Tibial artery (tissue), 4 donors: ENCODE measurements around the gene NUCKS1.

Experiments used
- DNase-seq, 2 donors: peaks; one replicate each; pipeline ENCODE4 v3.0.0-alpha.2; 2019
- H3K27ac ChIP-seq, 2 donors: fragments of 200-600 bp; sonication (generic) in 1 of 2; 1 replicate in 1 of 2; 2 replicates in 1 of 2; pipeline ENCODE4 v1.5.1; 2018 to 2019; ENCODE audit warnings: mild to moderate bottlenecking in 1 of 2
- H3K27me3 ChIP-seq, 2 donors: fragments of 200-600 bp; sonication (generic) in 1 of 2; one replicate each; pipeline versions ENCODE4 v1.5.1 to v1.6.0; 2016 to 2019
- H3K36me3 ChIP-seq, 3 donors: fragments of 200-600 bp; sonication (generic) in 2 of 3; one replicate each; pipeline ENCODE4 v1.5.1; 2016 to 2019; ENCODE audit warnings: mild to moderate bottlenecking in 2 of 3
- H3K4me1 ChIP-seq, 4 donors: fragments of 200-600 bp; sonication (generic) in 2 of 4; 1 replicate in 3 of 4; 2 replicates in 1 of 4; pipeline ENCODE4 v1.5.1; 2016 to 2019
- H3K4me3 ChIP-seq, 2 donors: fragments of 200-600 bp; sonication (generic) in 1 of 2; 1 replicate in 1 of 2; 2 replicates in 1 of 2; pipeline ENCODE4 v1.5.1; 2018 to 2019; ENCODE audit warnings: mild to moderate bottlenecking in 2 of 2
- H3K9me3 ChIP-seq, 3 donors: fragments of 200-600 bp; sonication (generic) in 1 of 3; one replicate each; pipeline ENCODE4 v1.5.1; 2016 to 2019
- CTCF ChIP-seq, 2 experiments: fragments of 200-600 bp in 1 of 2; fragments of 450-650 bp in 1 of 2; IDR thresholded peaks; one replicate each; pipeline ENCODE4 v1.5.1; 2017 to 2019; ENCODE audit warnings: antibody characterized with exemption in 2 of 2, mild to moderate bottlenecking in 1 of 2, moderate library complexity in 1 of 2
- intact Hi-C: fragments of 100-400 bp; cut with DNase I; formaldehyde crosslinking; loops from one replicate; pipeline ENCODE4 v1.15.0; 2023; ENCODE audit warnings: low total_unique reads

Gene NUCKS1, protein sequence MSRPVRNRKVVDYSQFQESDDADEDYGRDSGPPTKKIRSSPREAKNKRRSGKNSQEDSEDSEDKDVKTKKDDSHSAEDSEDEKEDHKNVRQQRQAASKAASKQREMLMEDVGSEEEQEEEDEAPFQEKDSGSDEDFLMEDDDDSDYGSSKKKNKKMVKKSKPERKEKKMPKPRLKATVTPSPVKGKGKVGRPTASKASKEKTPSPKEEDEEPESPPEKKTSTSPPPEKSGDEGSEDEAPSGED

GRCh38 chr1:205750138-205751035, at the start of gene NUCKS1:
NUCKS1 (minus strand) TSS chr1:205750182; CDS start chr1:205749973, 209 bp downstream.
- intact Hi-C loops: loop anchor here (10.0 kb wide), 1 partner anchor 64 kb away; the partner anchor contains the start of gene SLC41A1
- H3K27me3 ChIP-seq: no peaks in the 10 kb centered on the region

DNA sequence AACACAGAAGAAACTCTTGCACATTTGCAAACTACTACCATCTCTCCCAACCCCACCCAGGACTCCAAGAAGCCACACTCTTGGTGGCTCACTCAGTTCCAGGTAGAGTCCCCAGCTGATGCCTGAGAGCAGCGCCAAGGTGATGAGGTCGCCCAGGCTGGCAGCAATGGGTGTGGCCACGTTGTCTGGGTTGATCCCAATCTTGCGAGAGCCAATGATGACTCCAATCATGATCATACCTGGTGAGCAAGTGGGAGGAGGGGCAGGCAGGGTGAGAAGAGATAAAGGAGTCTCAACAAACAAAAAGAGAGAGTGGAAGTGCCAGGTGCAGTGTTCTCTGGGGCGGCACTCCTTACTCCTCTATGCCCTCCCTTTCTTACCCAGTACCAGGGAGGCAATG, 48.6 kb upstream of the NUCKS1 start:
- Histone ChIP-seq H3K36me3 (peaks cover 57 to 75% (median 61%) of the 10 kb centered on the region in 3 donors), H3K27me3 (no peaks in the 10 kb centered on the region), H3K27ac (no peak overlapping the region), H3K9me3 (no peaks in the 10 kb centered on the region), H3K4me3 (no peak overlapping the region), H3K4me1 (peaks cover 0 to 6% (median 0%) of the 10 kb centered on the region in 4 donors)
- intact Hi-C loops: no loop called here
- TF ChIP-seq CTCF (IDR thresholded peaks at IDR 0.05): no peak
- no peak for DNase-seq

More at GRCh38 chr1:205750138-205751035, at the start of gene NUCKS1:
- peak within 1 kb of the TSS; percentile 91 to 99 for H3K4me3 ChIP-seq
- peaks cover 0 to 30% (median 20%) of the 10 kb centered on the region in 4 donors for H3K4me1 ChIP-seq
- H3K9me3 ChIP-seq: no peaks in the 10 kb centered on the region
- H3K27ac ChIP-seq: peak within 1 kb of the TSS; percentile 98 to 99
- peak; percentile 100 for DNase-seq
- H3K36me3 ChIP-seq: no peaks in the 10 kb centered on the region
- TF ChIP-seq CTCF (IDR thresholded peaks at IDR 0.05): no peak

- no peak for TF ChIP-seq CTCF (IDR thresholded peaks at IDR 0.05)
- H3K4me1 ChIP-seq: peaks cover 0 to 6% (median 0%) of the 10 kb centered on the region in 4 donors
- no peaks in the 10 kb centered on the region for H3K27me3 ChIP-seq
- H3K27ac ChIP-seq: no peak overlapping the region
- peaks cover 69 to 89% (median 70%) of the 10 kb centered on the region in 3 donors for H3K36me3 ChIP-seq
- no peak overlapping the region for H3K4me3 ChIP-seq
- no peaks in the 10 kb centered on the region for H3K9me3 ChIP-seq
- no peak for DNase-seq
- intact Hi-C loops: no loop called here
These were observed 47.2 kb upstream of the NUCKS1 start for GRCh38 chr1:205797168-205797567.

GRCh38 chr1:205794011-205794730, 44.2 kb upstream of the NUCKS1 start:
- Histone ChIP-seq H3K27me3 (no peaks in the 10 kb centered on the region), H3K27ac (no peak overlapping the region), H3K9me3 (no peaks in the 10 kb centered on the region), H3K4me3 (no peak overlapping the region), H3K36me3 (peaks cover 73 to 93% (median 80%) of the 10 kb centered on the region in 3 donors), H3K4me1 (no peaks in the 10 kb centered on the region)
- no peak for TF ChIP-seq CTCF (IDR thresholded peaks at IDR 0.05)
- intact Hi-C loops: no loop called here
- no peak for DNase-seq

- no peak for TF ChIP-seq CTCF (IDR thresholded peaks at IDR 0.05)
- no peaks in the 10 kb centered on the region for H3K27me3 ChIP-seq
- no peak overlapping the region for H3K27ac ChIP-seq
- DNase-seq: no peak
- intact Hi-C loops: no loop called here
- H3K4me3 ChIP-seq: no peak overlapping the region
- no peaks in the 10 kb centered on the region for H3K9me3 ChIP-seq
- no peaks in the 10 kb centered on the region for H3K4me1 ChIP-seq
- H3K36me3 ChIP-seq: peaks cover 63 to 83% (median 70%) of the 10 kb centered on the region in 3 donors
These were observed 43.1 kb upstream of the NUCKS1 start for GRCh38 chr1:205792961-205793673.
